BE2C (cell line): ENCODE measurements around the gene SSX2IP.
A peak's percentile ranks its signal among the peaks of the same experiment; 100 is the strongest.

Experiments
- DNase-seq: peaks from one replicate; pipeline ENCODE4 v3.0.0-alpha.2; 2020
- H3K27me3 ChIP-seq: fragments of 250-450 bp; sonication (Bioruptor Pico); 2 replicates; pipeline ENCODE4 v1.5.1; 2020; ENCODE audit warnings: mild to moderate bottlenecking
- H3K36me3 ChIP-seq: fragments of 250-450 bp; sonication (Bioruptor Pico); 2 replicates; pipeline ENCODE4 v1.5.1; 2020; ENCODE audit warnings: mild to moderate bottlenecking
- H3K4me1 ChIP-seq: fragments of 250-450 bp; sonication (Bioruptor Pico); 2 replicates; pipeline ENCODE4 v1.5.1; 2020
- H3K4me3 ChIP-seq: 2 replicates; pipeline ENCODE4 v1.5.1; 2011; ENCODE audit warnings: low read depth, low read length
- H3K9me3 ChIP-seq: fragments of 250-450 bp; sonication (Bioruptor Pico); 2 replicates; pipeline ENCODE4 v1.5.1; 2020
- CTCF ChIP-seq: IDR thresholded peaks from 2 replicates; pipeline ENCODE4 v1.5.1; 2012; ENCODE audit warnings: mild to moderate bottlenecking, low read depth, low read length

SSX2IP gene

GRCh38 chr1:84634536-84635205 lies 55.6 kb downstream of the SSX2IP start:
- Histone ChIP-seq H3K36me3 (no peaks in the 10 kb centered on the region), H3K4me1 (no peaks in the 10 kb centered on the region), H3K9me3 (no peaks in the 10 kb centered on the region), H3K27me3 (no peaks in the 10 kb centered on the region), H3K4me3 (no peak overlapping the region)
- TF ChIP-seq CTCF: no peak
- no peak for DNase-seq

GRCh38 chr1:84632673-84633434 lies 57.4 kb downstream of the SSX2IP start:
- no peaks in the 10 kb centered on the region for H3K4me1 ChIP-seq
- H3K36me3 ChIP-seq: no peaks in the 10 kb centered on the region
- no peaks in the 10 kb centered on the region for H3K27me3 ChIP-seq
- no peaks in the 10 kb centered on the region for H3K9me3 ChIP-seq
- no peak for TF ChIP-seq CTCF
- DNase-seq: peak; percentile 23
- no peak overlapping the region for H3K4me3 ChIP-seq

- TF ChIP-seq CTCF: no peak
- no peaks in the 10 kb centered on the region for H3K9me3 ChIP-seq
- H3K36me3 ChIP-seq: no peaks in the 10 kb centered on the region
- no peaks in the 10 kb centered on the region for H3K4me1 ChIP-seq
- peak; percentile 43 for DNase-seq
- no peak overlapping the region for H3K4me3 ChIP-seq
- H3K27me3 ChIP-seq: no peaks in the 10 kb centered on the region
Measured at GRCh38 chr1:84632137-84632536, 58.1 kb downstream of the SSX2IP start.

- no peak for TF ChIP-seq CTCF
- no peak for DNase-seq
- Histone ChIP-seq H3K27me3 (no peaks in the 10 kb centered on the region), H3K9me3 (no peaks in the 10 kb centered on the region), H3K4me1 (no peaks in the 10 kb centered on the region), H3K36me3 (no peaks in the 10 kb centered on the region), H3K4me3 (no peak overlapping the region)
Measured at GRCh38 chr1:84624876-84625275, 65.4 kb downstream of the SSX2IP start.

GRCh38 chr1:84621553-84621952 lies 68.7 kb downstream of the SSX2IP start:
- no peak for TF ChIP-seq CTCF
- no peaks in the 10 kb centered on the region for H3K27me3 ChIP-seq
- no peaks in the 10 kb centered on the region for H3K9me3 ChIP-seq
- peaks cover 5% of the 10 kb centered on the region; the same call in 1 of the 2 replicates for H3K4me1 ChIP-seq
- H3K4me3 ChIP-seq: no peak overlapping the region
- no peak for DNase-seq
- H3K36me3 ChIP-seq: no peaks in the 10 kb centered on the region

GRCh38 chr1:84620720-84621313 lies 69.4 kb downstream of the SSX2IP start:
- no peaks in the 10 kb centered on the region for H3K9me3 ChIP-seq
- TF ChIP-seq CTCF: peak; percentile 51
- H3K4me3 ChIP-seq: peak overlapping the region; percentile 59
- peaks cover 5% of the 10 kb centered on the region; the same call in 1 of the 2 replicates for H3K4me1 ChIP-seq
- H3K36me3 ChIP-seq: no peaks in the 10 kb centered on the region
- no peaks in the 10 kb centered on the region for H3K27me3 ChIP-seq
- DNase-seq: peak; percentile 80
